Upper lobe of right lung (tissue), 1 donor: ENCODE results near the gene KCTD16. TPM values are rescaled to one million over a fixed set of nuclear protein-coding genes. Genes with fewer than 3 reads are reported as not detected.
A peak's percentile ranks its signal among the peaks of the same experiment; 100 is the strongest.

Experiments used
- ATAC-seq: fragments of 200-7000 bp; cut with Tn5 transposase; one replicate; pipeline ENCODE4 v1.9.1; 2020; ENCODE audit warnings: mild to moderate bottlenecking, moderate library complexity
- DNase-seq: peaks from one replicate; pipeline ENCODE4 v3.0.0-alpha.2; 2020
- H3K27ac ChIP-seq: fragments of 200-600 bp; one replicate; pipeline ENCODE4 v1.8.0; 2022
- H3K27me3 ChIP-seq: fragments of 200-600 bp; one replicate; pipeline ENCODE4 v1.8.0; 2022; ENCODE audit warnings: mild to moderate bottlenecking
- H3K36me3 ChIP-seq: fragments of 200-600 bp; one replicate; pipeline ENCODE4 v1.8.0; 2022
- H3K4me1 ChIP-seq: fragments of 200-600 bp; one replicate; pipeline ENCODE4 v1.8.0; 2022
- H3K4me3 ChIP-seq: fragments of 200-600 bp; one replicate; pipeline ENCODE4 v1.8.0; 2022; ENCODE audit warnings: mild to moderate bottlenecking
- H3K9me3 ChIP-seq: fragments of 200-600 bp; one replicate; pipeline ENCODE4 v1.8.0; 2022
- intact Hi-C: fragments of 100-400 bp; cut with DNase I; formaldehyde crosslinking; loops from one replicate; pipeline ENCODE4 v1.11.0; 2022
- total RNA-seq: library from RNA; stranded (reverse); fragmentation: NEBNext Ultra II Directional; extraction: Animal tissue kit (Norgen Biotek cat#: 25700); gene quantifications from one replicate; pipeline ENCODE4 v1.2.1, GENCODE V29; 2021
- TF ChIP-seq, protein P1 (sequence below): fragments of 200-600 bp; IDR thresholded peaks from one replicate; pipeline ENCODE4 v1.8.0; 2022; ENCODE audit warnings: antibody characterized with exemption
- donor health status: DM: no; HTN: yes; CAD: no; lungs with severe emphysema.

Gene KCTD16
- total RNA-seq, 1 donor from 2014 or later, result 5.1 TPM

DNA sequence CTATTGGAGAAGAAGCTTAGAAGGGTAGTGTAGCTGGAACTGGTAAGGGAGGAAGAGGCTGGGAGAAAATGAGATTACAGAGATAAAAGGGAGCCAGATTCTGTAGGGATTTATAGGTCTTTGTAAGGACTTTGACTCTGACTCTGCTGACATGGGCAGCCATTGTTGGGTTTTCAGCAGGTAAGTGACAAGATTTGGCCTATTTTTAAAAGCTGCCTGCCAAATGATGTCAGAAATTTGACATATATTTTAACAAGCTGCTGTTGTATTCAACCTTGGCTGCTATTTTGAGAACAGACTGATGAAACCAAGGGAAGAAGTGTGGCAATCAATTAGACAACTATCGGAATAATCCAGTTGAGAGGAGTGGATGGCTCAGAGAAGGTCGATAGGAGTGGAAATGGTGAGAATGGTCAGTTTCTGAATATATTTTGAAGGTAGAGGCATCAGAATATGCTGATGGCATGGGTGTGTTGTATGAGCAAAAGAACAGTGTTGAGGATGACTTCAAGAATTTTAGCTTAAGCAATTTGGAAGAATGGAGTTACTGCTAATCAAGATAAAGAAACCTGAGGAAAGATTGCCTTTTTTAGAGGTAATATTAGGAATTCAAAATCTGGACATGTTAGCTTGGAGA, 56.8 kb downstream of the KCTD16 start:
- TF ChIP-seq, protein P1, sequence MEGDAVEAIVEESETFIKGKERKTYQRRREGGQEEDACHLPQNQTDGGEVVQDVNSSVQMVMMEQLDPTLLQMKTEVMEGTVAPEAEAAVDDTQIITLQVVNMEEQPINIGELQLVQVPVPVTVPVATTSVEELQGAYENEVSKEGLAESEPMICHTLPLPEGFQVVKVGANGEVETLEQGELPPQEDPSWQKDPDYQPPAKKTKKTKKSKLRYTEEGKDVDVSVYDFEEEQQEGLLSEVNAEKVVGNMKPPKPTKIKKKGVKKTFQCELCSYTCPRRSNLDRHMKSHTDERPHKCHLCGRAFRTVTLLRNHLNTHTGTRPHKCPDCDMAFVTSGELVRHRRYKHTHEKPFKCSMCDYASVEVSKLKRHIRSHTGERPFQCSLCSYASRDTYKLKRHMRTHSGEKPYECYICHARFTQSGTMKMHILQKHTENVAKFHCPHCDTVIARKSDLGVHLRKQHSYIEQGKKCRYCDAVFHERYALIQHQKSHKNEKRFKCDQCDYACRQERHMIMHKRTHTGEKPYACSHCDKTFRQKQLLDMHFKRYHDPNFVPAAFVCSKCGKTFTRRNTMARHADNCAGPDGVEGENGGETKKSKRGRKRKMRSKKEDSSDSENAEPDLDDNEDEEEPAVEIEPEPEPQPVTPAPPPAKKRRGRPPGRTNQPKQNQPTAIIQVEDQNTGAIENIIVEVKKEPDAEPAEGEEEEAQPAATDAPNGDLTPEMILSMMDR, result no peak
- intact Hi-C loops, result no loop called here
- Histone ChIP-seq H3K27me3 (no peaks in the 10 kb centered on the region), H3K4me3 (no peak overlapping the region), H3K36me3 (no peaks in the 10 kb centered on the region), H3K9me3 (no peaks in the 10 kb centered on the region), H3K4me1 (no peaks in the 10 kb centered on the region), H3K27ac (no peak overlapping the region)
- DNase-seq (no peak), ATAC-seq (no peak)

DNA sequence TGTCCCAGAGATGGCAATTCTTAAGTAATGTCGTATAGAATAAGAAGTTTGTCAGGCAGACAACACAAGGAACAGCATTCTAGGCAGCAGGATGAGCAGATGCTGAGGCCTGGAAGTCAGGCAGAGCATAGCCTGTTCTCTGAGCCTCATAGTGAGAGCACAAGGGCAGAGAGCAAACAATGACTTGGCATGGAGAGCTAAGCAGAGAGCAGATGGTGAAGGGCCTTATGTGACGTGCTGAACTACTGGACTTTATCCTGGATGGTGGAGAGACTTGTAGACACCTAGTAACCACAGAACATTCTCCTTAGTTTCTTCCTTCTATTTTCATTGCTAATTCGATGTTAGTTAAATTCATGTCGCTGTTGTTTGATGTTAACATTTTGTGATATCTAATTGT, 60.1 kb downstream of the KCTD16 start:
- H3K27me3 ChIP-seq, result no peaks in the 10 kb centered on the region
- H3K27ac ChIP-seq, result no peak overlapping the region
- H3K9me3 ChIP-seq, result no peaks in the 10 kb centered on the region
- peak; percentile 61 for ATAC-seq
- H3K4me3 ChIP-seq, result no peak overlapping the region
- TF ChIP-seq, protein P1, result no peak
- H3K4me1 ChIP-seq, result no peaks in the 10 kb centered on the region
- H3K36me3 ChIP-seq, result no peaks in the 10 kb centered on the region
- intact Hi-C loops, result no loop called here
- DNase-seq, result no peak

DNA sequence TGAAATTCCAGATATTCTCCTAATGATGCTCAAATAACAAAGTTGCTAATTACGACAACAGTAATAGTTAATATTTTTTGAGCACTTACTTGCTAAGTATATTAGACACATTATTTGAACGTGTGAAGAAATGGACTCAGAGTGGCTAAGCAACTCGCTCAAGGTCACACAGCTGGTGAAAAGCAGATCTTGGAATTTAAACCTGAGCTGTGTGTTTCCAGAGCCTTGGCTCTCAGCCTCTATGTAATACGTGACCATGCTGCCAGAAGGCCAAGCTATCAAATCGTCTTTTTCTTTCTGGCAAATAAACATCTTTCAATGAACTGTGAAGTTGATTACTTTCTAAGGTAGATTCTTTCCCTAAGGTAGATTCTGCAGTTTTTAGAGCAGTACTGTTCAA, 61.6 kb downstream of the KCTD16 start:
- DNase-seq (no peak), ATAC-seq (no peak)
- no peaks in the 10 kb centered on the region for H3K4me1 ChIP-seq
- no peaks in the 10 kb centered on the region for H3K36me3 ChIP-seq
- H3K4me3 ChIP-seq, result no peak overlapping the region
- TF ChIP-seq, protein P1, result no peak
- intact Hi-C loops, result no loop called here
- no peak overlapping the region for H3K27ac ChIP-seq
- H3K9me3 ChIP-seq, result no peaks in the 10 kb centered on the region
- no peaks in the 10 kb centered on the region for H3K27me3 ChIP-seq

DNA sequence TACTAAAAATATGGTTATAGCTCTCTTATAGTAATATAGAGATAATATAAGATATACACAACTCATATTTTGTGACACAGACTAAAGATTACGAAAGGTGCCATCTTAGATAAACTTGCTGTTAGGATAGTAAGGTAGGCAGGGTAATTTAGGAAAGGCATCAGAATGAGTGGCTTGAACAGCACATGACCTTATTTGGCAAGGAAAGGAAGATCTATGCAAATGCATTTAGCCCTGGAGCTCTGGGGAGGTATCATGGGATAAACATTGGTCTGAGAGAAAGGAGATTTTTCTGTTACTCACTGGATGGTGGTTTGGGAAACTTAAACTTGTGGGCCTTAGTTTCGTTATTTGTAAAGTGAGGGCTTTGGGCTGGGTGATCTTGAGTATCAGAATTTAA, 65.8 kb downstream of the KCTD16 start:
- TF ChIP-seq, protein P1, result no peak
- intact Hi-C loops, result no loop called here
- H3K4me3 ChIP-seq, result no peak overlapping the region
- no peaks in the 10 kb centered on the region for H3K27me3 ChIP-seq
- DNase-seq, result no peak
- no peak for ATAC-seq
- H3K27ac ChIP-seq, result no peak overlapping the region
- no peaks in the 10 kb centered on the region for H3K9me3 ChIP-seq
- no peaks in the 10 kb centered on the region for H3K36me3 ChIP-seq
- H3K4me1 ChIP-seq, result no peaks in the 10 kb centered on the region

DNA sequence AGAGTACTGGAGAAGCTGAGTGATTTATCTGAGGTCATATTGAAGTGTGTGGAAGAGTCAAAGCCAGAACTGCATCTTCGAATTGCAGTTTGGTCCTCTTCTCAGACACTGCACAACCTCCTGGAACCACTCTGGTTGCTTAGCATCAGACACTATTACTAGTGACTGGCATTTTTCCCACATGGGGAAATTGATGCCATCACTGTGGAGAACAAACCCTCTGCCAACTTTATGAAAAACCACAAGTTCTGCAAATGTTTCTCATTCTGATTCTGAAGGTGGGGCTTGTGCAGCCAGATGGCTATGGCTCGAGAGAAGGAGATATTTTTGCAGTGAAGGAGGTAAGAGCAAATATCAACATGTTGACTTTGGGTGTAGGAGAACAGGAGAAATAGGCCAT, 67.2 kb downstream of the KCTD16 start:
- H3K4me3 ChIP-seq, result no peak overlapping the region
- no peaks in the 10 kb centered on the region for H3K36me3 ChIP-seq
- no peaks in the 10 kb centered on the region for H3K27me3 ChIP-seq
- intact Hi-C loops, result no loop called here
- no peaks in the 10 kb centered on the region for H3K9me3 ChIP-seq
- DNase-seq, result no peak
- TF ChIP-seq, protein P1, result no peak
- H3K4me1 ChIP-seq, result no peaks in the 10 kb centered on the region
- H3K27ac ChIP-seq, result no peak overlapping the region
- ATAC-seq, result no peak

DNA sequence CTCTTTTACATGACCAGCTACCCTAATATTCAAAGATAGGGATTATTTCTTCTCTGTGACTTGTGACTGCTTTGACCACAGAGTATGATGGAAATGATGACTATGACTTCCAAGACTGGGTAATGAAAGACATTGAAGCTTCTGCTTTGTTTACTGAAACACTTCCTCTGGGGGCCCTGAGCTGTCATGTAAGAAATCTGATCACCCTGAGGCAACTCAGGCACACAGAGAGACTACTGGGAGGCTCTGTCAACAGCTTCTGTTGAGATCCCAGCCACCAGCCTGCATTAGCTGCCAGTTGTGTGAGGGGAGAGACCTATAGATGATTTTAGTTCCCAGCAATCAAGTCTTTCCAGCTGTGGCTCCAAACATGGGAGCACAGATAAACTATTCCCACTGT, 76.5 kb downstream of the KCTD16 start:
- Histone ChIP-seq H3K4me1 (no peaks in the 10 kb centered on the region), H3K27ac (no peak overlapping the region), H3K4me3 (no peak overlapping the region), H3K9me3 (no peaks in the 10 kb centered on the region), H3K36me3 (no peaks in the 10 kb centered on the region), H3K27me3 (no peaks in the 10 kb centered on the region)
- ATAC-seq (no peak), DNase-seq (no peak)
- intact Hi-C loops, result no loop called here
- TF ChIP-seq, protein P1, result no peak
